GM21360 (cell line): ENCODE measurements around the gene RANGAP1.
"Not testable (repeated sequence)": the region's sequence is repeated elsewhere in the genome, so short reads cannot be mapped to it uniquely, and the experiment has no call there.

Experiments
- ATAC-seq: cut with Tn5 transposase; IDR thresholded peaks from one replicate; pipeline ENCODE4 v1.9.1; 2021; ENCODE audit warnings: mild to moderate bottlenecking, moderate library complexity; ENCODE audit not compliant: unreplicated experiment

RANGAP1 gene

GRCh38 chr22:41261541-41262249 is 24.3 kb downstream of the RANGAP1 start:
- no peak for ATAC-seq

DNA sequence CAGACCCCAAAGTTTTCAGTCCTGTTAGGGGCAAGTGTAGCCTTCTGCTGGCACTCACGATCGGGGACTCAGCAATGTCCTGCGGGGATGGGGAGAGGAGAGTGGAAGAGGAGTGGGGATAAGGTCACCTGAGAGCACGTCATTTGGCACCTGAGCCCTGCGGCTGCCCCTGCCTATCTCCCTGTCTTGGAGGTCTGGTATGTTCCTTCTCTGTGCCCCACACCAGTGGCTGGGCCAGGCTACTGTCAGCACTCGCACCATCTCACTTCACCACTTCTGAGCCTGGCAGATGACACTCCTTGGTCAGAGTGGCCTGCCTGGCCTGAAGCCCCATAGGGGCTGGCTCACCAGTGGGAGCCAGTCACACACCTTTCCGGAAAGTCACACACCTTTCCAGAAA is 25.1 kb downstream of the RANGAP1 start:
- no peak for ATAC-seq

- ATAC-seq = not testable (repeated sequence)
Observed at GRCh38 chr22:41259756-41260155, 26.2 kb downstream of the RANGAP1 start.

DNA sequence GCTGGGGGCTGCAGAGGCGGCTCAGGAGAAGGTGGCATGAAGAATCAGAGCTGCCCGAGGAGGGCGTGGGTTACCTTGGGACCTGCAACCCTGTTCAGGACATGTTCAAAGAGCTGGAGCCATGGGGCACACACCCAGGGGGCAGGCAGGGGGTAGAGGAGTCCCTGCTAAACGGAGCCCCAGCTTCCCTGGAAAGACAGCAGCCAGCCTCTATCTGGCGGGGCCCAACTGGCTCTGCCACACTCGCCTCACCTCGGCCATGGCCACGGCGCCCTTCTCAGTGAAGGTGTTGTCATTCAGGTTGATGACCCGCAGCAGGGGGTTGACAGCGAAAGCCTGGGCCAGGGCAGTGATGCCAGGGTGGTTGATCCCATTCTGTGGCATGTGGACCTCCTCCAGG is 28.3 kb downstream of the RANGAP1 start:
- no peak for ATAC-seq

DNA sequence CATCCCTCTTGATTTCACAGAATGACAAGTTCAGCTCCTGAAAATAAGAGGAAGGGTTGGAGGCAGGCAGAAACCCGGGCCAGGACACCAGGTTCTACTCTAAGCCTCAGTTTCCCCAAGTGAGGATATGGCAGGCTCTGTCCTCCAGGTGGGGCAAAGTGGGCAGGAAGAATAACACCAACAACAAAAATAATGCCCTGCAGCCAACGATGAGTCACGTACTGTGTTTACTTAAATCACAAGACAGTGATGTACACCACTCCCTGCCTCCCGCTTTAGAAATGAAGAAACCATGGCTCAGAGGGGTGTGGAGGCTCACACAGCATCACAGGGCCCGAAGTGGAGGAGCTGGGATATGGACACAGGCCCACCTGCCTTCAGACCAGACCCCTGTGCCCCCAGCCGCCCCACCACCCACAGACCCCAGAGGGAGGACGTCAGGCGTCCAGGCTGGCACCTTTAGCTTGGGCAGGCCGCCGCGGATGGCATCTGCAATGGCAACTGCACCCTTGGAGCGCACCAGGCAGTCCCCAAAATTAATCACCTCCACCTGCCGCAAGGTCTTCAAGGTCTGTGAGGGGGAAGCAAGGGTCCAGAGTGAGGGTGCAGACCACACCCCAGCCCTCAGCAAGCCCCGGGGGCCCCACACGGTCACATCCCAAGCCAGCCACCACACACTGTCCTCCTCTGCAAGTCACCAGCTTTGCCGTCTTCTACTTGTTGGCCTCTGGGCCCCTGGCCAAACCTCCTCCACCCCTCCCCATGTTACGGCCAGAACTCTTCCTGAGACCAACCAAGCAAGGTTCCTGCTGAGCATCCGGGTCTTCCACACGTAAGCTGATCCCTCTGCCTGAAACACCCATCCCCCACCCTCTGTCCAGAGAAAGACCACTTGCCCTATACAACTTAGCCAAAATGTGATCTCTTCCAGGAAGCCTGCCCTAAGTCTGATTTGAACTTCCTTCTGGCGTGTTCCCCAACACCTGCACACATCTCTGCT is 29.4 kb downstream of the RANGAP1 start:
- no peak for ATAC-seq

- no peak for ATAC-seq
Observed at GRCh38 chr22:41254230-41254629, 31.8 kb downstream of the RANGAP1 start.

DNA sequence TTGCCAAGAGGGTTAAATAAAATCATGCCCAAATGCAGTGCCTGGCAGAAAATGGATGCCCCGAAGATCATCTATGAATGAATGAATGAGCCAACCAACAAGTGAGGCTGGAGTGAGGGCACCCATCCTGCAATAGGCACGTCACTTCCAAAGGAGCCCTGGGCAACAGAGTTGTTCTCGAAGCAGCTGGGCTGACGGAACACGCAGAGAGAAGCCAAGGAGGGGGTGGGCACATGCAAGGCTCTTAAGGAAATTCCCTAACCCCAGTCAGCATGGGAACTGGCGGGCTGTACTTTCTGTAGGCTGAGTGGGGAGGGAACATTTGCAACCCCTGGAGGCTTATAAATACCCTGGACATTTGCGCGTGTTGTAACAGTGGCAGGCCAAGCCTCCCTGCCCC is 33.6 kb downstream of the RANGAP1 start:
- ATAC-seq = no peak

GRCh38 chr22:41250127-41250526 is 35.9 kb downstream of the RANGAP1 start:
- no peak for ATAC-seq

GRCh38 chr22:41249442-41249841 is 36.5 kb downstream of the RANGAP1 start:
- ATAC-seq = no peak

GRCh38 chr22:41248758-41249157 is 37.2 kb downstream of the RANGAP1 start:
- no peak for ATAC-seq

DNA sequence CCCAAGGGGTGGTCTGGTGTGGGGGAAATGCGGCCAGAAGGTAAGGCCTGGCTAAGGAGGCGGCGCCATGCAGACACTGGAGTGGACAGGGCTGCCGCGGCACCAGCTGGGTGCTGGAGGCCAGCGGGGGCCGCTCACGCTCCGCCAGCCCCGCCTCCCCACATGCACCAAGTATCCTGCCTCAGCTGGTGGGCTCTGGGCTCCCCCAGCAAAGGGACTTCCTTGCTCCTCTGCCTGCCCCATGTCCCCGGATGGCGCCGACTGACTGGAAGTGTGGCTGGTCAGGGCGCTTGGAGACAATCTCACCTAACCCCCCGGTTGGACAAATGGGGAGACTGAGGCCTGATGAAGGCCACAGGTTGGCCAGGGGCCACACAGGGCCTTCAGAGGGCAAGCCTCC is 37.7 kb downstream of the RANGAP1 start:
- no peak for ATAC-seq

DNA sequence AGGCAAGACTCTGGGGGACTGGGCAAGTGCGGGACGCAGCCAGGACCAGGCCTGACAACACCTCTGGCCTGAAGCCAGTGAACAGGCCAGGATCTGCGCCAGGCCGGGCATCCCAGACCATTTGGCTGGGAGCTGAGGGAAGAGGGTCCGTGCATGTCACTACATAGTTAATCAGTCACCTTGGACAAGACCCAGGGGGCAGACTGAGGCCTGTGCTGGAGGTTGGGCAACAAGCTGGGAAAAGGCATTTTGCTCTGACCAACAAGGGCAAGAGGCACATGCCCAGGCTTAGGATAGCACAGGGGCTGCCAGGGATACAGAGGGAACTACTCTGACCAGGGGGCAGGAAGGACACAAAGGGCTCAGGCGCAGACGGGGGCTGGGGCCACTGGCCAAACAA is 38.3 kb downstream of the RANGAP1 start:
- ATAC-seq = no peak

GRCh38 chr22:41245917-41246499 is 40.0 kb downstream of the RANGAP1 start:
- ATAC-seq = no peak

DNA sequence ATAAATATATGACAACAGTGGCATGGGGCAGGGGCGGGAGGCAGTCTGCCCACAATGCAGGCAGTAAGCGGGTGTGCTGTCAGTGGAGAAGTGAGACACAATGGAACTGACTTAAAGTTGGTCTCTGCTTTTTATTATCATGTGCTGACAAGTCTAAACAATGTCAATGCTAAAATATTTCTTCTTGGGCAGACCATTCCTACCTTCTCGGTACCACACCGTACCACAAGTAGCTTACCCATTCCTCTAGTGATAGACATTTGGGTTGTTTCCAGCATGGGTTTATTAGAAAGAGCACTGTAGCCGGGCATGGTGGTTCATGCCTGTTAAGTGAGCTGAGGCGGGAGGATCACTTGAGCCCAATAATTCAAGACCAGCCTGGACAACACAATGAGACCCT is 42.6 kb downstream of the RANGAP1 start:
- ATAC-seq = no peak

DNA sequence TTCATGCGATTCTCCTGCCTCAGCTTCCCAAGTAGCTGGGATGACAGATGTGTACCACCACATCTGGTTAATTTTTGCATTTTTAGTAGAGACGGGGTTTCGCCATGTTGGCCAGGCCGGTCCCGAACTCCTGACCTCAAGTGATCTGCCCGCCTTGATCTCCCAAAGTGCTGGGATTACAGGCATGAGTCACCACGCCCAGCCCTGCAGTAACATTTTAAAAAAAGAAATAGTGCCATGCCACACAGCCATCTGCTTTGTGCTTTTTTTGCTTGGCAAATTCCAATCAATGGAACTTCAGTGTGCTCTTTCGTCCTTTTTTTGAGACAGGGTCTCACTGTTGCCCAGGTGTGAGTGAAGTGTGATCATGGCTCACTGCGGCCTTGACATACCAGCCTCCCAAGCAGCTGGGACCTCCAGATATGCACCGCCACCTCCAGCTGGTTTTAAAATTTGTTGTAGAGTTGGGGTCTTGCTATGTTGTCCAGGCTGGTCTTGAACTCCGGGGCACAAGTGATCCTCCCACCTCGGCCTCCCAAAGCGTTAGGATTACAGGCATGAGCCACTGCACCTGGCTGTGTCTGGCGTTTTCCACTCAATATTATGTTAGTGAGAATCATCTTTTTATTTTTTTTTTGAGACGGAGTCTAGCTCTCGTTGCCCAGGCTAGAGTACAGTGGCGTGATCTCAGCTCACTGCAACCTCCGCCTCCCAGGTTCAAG is 43.4 kb downstream of the RANGAP1 start:
- no peak for ATAC-seq

DNA sequence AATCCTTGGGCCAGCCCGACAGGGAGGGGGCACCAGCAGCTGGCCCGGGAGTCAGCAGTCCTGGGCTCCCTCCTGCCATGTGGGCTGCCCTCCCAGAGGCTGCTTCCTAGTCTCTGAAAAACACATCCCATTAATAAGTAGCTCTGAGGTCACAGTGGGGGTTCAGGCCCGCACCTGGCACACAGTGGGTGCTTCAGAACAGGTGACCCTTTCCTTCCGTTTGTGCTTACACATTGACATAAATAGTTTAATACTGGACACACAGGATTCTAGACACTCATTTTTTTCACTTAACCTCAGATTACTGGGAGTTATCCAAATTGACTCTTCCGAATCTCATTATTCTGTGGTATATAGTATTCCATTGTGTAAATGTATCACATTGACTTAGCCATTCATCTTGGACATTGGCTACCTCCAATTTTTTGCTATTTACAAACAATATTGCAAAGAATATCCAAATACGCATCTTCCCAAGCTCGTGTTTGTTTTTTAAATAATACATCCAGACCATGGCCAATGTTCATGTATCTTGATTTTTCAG is 44.8 kb downstream of the RANGAP1 start:
- no peak for ATAC-seq

DNA sequence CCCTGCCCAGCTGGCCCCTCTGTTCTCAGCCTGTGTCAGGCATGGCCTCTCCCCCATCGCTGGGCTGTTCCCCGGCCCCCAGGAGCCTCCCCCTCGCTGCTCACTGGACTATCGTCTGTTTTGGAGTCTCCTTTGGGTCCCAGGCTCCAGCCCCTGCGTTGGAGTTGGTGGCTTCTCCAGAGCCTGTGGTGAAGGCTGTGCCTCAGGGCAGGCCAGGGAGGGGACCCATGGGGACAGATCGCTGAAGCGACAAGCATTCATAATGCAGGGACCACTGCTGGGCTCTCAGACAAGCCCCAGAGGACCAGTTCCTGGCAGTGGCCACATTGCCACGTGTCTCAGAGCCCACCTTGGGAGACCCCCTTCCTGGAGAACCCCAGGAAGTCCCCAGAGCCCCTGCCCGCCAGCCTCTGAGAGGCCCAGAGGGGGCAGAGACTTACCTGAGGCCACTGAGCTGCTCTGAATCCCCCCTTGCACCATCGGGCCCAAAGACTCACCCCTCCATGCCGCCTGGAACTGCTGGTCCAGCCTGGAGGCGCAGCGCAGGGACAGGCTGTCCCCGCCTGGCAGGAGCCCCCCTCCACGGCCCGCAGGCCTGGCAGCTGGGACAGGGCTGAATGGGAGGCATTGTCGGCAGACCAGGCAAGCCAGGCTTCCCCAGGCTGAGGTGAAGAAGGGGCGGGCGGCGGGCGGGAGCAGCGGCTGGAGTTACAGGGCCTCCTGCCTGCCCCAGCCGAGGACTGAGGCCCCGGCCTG is 45.4 kb downstream of the RANGAP1 start, which contains the start of gene CHADL:
CHADL (minus strand) TSS at position 555 of the 756 bp plus-strand sequence; CDS start at position 505, 50 bp downstream.
- ATAC-seq = no peak

DNA sequence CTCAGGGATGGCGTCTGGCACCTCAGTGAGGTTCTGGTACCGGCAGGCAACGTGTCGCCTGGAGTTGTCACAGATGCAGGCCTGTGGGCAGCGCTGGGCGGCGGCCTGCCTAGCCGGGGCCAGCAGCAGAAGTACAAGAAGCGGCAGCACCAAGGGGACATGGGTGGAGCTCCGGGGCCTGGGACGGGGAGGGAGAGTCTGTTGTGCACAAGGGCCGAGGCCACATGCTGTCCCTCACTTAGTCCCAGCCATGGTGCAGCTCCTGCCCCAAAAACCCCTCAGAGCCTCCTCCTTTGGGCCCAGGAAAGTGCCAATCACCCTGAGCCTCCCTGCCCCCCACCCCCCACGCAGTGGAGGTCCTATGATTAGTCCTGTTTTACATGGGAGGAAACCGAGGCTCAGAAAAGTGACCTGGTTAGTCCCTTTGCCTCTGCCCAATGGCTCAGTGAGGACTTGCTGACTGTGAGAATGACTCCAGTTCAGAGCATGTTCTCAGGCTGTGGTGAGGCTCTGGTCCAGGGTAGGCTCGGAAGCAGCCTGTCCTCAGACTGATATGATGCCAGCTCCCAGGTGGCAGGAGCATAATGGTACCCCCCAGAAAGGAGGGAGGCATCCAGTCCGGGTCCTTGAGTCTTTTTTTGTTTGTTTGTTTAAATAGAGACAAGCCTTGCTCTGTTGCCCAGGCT is 46.4 kb downstream of the RANGAP1 start:
- no peak for ATAC-seq
